HEK293 (cell line): ENCODE data around the gene INHBB.

ENCODE experiments used
- CTCF ChIA-PET: fragments of 350-600 bp; formaldehyde crosslinking; extraction: SDS; loops from one replicate; lab custom pipeline; 2021; ENCODE audit warnings: antibody characterized with exemption; lab: Yijun Ruan, JAX
- POLR2A ChIA-PET: fragments of 300-600 bp; formaldehyde crosslinking; extraction: SDS; loops from one replicate; lab custom pipeline; 2020; ENCODE audit warnings: antibody characterized with exemption, inconsistent platforms; lab: Yijun Ruan, JAX
- H3K27ac ChIP-seq: fragments of 200-500 bp; sonication (Bioruptor generic); 2 replicates; pipeline ENCODE4 v1.5.1; 2014; ENCODE audit warnings: low read depth, low read length, control low read depth, inconsistent platforms; ENCODE audit errors: extremely low read depth
- H3K36me3 ChIP-seq, 2 experiments: fragments of 200-500 bp in 1 of 2; sonication (Bioruptor generic) in 1 of 2; 1 replicate in 1 of 2; 2 replicates in 1 of 2; pipeline ENCODE4 v1.5.1; 2014 to 2017; ENCODE audit warnings: inconsistent platforms in 2 of 2, low read length in 2 of 2; ENCODE audit not compliant: control insufficient read depth in 2 of 2, insufficient read depth in 1 of 2
- H3K4me1 ChIP-seq: fragments of 200-500 bp; sonication (Bioruptor generic); 2 replicates; pipeline ENCODE4 v1.5.1; 2014; ENCODE audit warnings: mild to moderate bottlenecking, low read length, inconsistent platforms; ENCODE audit not compliant: control insufficient read depth, insufficient read depth
- H3K4me3 ChIP-seq: 2 replicates; pipeline ENCODE4 v1.5.1; 2011; ENCODE audit warnings: low read depth, mild to moderate bottlenecking, control low read depth, low read length, moderate library complexity
- H3K9me3 ChIP-seq: fragments of 200-500 bp; sonication (Bioruptor generic); 2 replicates; pipeline ENCODE4 v1.5.1; 2014; ENCODE audit warnings: low read depth, low read length, inconsistent platforms; ENCODE audit not compliant: control insufficient read depth, insufficient read depth
- GFI1B ChIP-seq: fragments of 450-650 bp; formaldehyde crosslinking; IDR thresholded peaks from 2 replicates; pipeline ENCODE4 v1.5.1; 2016; ENCODE audit warnings: missing biosample characterization, missing genetic modification characterization
- GLI2 ChIP-seq: fragments of 450-650 bp; formaldehyde crosslinking; IDR thresholded peaks from 2 replicates; pipeline ENCODE4; 2017; ENCODE audit warnings: missing biosample characterization, missing genetic modification characterization, low read depth, borderline replicate concordance
- MZF1 ChIP-seq: fragments of 450-650 bp; formaldehyde crosslinking; IDR thresholded peaks from 2 replicates; pipeline ENCODE4 v1.5.1; 2017; ENCODE audit warnings: missing biosample characterization, missing genetic modification characterization, borderline replicate concordance
- ZFHX2 ChIP-seq: fragments of 450-650 bp; formaldehyde crosslinking; conservative IDR thresholded peaks from 2 replicates; pipeline ENCODE4 v1.5.1; 2016; ENCODE audit warnings: missing biosample characterization, missing genetic modification characterization
- ZFP41 ChIP-seq: fragments of 450-650 bp; formaldehyde crosslinking; IDR thresholded peaks from 2 replicates; pipeline ENCODE4 v1.5.1; 2016; ENCODE audit warnings: missing biosample characterization, missing genetic modification characterization, borderline replicate concordance
- ZFP69B ChIP-seq: fragments of 450-650 bp; formaldehyde crosslinking; IDR thresholded peaks from 2 replicates; pipeline ENCODE4 v1.5.1; 2016; ENCODE audit warnings: missing biosample characterization, missing genetic modification characterization
- ZIC2 ChIP-seq: fragments of 450-650 bp; formaldehyde crosslinking; IDR thresholded peaks from 2 replicates; pipeline ENCODE4 v1.5.1; 2016; ENCODE audit warnings: missing biosample characterization, missing genetic modification characterization
- ZNF140 ChIP-seq: fragments of 450-650 bp; formaldehyde crosslinking; IDR thresholded peaks from 2 replicates; pipeline ENCODE4 v1.5.1; 2016; ENCODE audit warnings: missing biosample characterization, missing genetic modification characterization
- ZNF202 ChIP-seq: fragments of 450-650 bp; formaldehyde crosslinking; IDR thresholded peaks from 2 replicates; pipeline ENCODE4 v1.5.1; 2016; ENCODE audit warnings: missing biosample characterization, missing genetic modification characterization, borderline replicate concordance
- ZNF341 ChIP-seq: fragments of 450-650 bp; formaldehyde crosslinking; IDR thresholded peaks from 2 replicates; pipeline ENCODE4; 2016; ENCODE audit warnings: low read depth, missing biosample characterization, missing genetic modification characterization
- ZNF366 ChIP-seq: fragments of 450-650 bp; formaldehyde crosslinking; conservative IDR thresholded peaks from 2 replicates; pipeline ENCODE4 v1.5.1; 2016; ENCODE audit warnings: missing biosample characterization, missing genetic modification characterization
- ZNF473 ChIP-seq: fragments of 450-650 bp; formaldehyde crosslinking; IDR thresholded peaks from 2 replicates; pipeline ENCODE4 v1.5.1; 2017; ENCODE audit warnings: missing biosample characterization, missing genetic modification characterization
- ZNF596 ChIP-seq: fragments of 450-650 bp; IDR thresholded peaks from 2 replicates; pipeline ENCODE4 v1.5.0; 2018; ENCODE audit warnings: missing biosample characterization, mild to moderate bottlenecking, missing genetic modification characterization, moderate library complexity
- ZNF629 ChIP-seq: fragments of 450-650 bp; formaldehyde crosslinking; IDR thresholded peaks from 2 replicates; pipeline ENCODE4 v1.5.1; 2017; ENCODE audit warnings: missing biosample characterization, missing genetic modification characterization
- ZNF777 ChIP-seq: fragments of 450-650 bp; formaldehyde crosslinking; IDR thresholded peaks from 2 replicates; pipeline ENCODE4 v1.5.1; 2017; ENCODE audit warnings: missing biosample characterization, missing genetic modification characterization, borderline replicate concordance
- TF ChIP-seq, protein P1 (sequence below): fragments of 450-650 bp; formaldehyde crosslinking; conservative IDR thresholded peaks from 2 replicates; pipeline ENCODE4 v1.5.1; 2016; ENCODE audit warnings: low read depth, missing biosample characterization, missing genetic modification characterization
- TF ChIP-seq, protein P2 (sequence below): fragments of 450-650 bp; formaldehyde crosslinking; IDR thresholded peaks from 2 replicates; pipeline ENCODE4 v1.5.1; 2017; ENCODE audit warnings: missing biosample characterization, mild to moderate bottlenecking, missing genetic modification characterization, moderate library complexity
- TF ChIP-seq, protein P3 (sequence below): fragments of 450-650 bp; formaldehyde crosslinking; IDR thresholded peaks from 2 replicates; pipeline ENCODE4 v1.5.1; 2016; ENCODE audit warnings: missing biosample characterization, missing genetic modification characterization
- TF ChIP-seq, protein P4 (sequence below): fragments of 450-650 bp; formaldehyde crosslinking; IDR thresholded peaks from 2 replicates; pipeline ENCODE4 v1.5.1; 2016; ENCODE audit warnings: missing biosample characterization, missing genetic modification characterization

Gene INHBB

DNA sequence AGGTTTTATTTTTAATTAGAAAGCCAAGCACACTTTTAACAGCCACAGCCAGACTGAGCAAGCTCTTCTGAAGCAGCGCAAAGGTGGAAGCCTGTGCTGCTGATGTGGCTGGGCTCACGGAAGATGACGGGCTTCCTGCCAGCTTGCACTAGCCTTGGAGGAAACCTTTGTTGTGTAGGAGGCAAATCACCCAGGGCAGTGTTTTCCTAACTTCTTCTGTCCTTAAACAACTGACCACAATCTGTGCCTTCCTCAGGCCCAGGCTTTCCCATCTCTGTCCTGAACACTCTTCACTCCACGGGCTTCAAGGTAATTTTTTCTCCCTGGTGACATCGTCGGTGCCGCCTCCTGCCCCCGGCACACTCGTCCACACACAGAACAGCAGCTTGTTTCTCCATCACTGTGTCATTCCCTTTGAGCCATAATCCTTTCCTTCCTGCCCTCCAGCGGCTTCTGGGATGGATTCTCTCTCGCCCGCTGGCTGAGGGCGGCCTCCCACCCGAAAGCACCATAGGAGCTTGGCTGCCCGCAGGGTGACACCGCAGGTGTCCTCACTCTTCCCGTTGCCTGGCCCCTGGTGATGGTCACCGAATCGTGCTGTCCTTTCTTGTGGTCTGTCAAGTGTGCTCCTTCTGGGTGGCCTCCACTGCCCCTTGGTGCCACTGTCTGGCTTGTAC is 31.1 kb upstream of the INHBB start:
- ChIA-PET POLR2A (interaction anchor here (1.2 kb wide), 1 partner anchor 302 kb away, joined by 3 read pairs; the partner anchor contains the start of gene EPB41L5), CTCF (interaction anchor here (0.6 to 4.9 kb wide), 12 partner anchors 9 to 765 kb away, joined by 3 to 74 read pairs (median 6); no protein-coding TSS in a partner anchor)
- H3K4me3 ChIP-seq = no peak overlapping the region
- no peaks in the 10 kb centered on the region for H3K36me3 ChIP-seq
- TF ChIP-seq, protein P1, sequence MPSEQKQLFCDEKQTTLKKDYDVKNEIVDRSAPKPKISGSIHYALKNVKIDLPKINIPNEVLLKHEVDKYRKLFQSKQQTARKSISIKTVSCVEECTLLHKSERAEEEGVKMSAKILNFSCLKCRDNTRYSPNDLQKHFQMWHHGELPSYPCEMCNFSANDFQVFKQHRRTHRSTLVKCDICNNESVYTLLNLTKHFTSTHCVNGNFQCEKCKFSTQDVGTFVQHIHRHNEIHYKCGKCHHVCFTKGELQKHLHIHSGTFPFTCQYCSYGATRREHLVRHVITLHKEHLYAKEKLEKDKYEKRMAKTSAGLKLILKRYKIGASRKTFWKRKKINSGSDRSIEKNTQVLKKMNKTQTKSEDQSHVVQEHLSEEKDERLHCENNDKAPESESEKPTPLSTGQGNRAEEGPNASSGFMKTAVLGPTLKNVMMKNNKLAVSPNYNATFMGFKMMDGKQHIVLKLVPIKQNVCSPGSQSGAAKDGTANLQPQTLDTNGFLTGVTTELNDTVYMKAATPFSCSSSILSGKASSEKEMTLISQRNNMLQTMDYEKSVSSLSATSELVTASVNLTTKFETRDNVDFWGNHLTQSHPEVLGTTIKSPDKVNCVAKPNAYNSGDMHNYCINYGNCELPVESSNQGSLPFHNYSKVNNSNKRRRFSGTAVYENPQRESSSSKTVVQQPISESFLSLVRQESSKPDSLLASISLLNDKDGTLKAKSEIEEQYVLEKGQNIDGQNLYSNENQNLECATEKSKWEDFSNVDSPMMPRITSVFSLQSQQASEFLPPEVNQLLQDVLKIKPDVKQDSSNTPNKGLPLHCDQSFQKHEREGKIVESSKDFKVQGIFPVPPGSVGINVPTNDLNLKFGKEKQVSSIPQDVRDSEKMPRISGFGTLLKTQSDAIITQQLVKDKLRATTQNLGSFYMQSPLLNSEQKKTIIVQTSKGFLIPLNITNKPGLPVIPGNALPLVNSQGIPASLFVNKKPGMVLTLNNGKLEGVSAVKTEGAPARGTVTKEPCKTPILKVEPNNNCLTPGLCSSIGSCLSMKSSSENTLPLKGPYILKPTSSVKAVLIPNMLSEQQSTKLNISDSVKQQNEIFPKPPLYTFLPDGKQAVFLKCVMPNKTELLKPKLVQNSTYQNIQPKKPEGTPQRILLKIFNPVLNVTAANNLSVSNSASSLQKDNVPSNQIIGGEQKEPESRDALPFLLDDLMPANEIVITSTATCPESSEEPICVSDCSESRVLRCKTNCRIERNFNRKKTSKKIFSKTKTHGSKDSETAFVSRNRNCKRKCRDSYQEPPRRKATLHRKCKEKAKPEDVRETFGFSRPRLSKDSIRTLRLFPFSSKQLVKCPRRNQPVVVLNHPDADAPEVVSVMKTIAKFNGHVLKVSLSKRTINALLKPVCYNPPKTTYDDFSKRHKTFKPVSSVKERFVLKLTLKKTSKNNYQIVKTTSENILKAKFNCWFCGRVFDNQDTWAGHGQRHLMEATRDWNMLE (tag by site-specific recombination) = no peak
- TF ChIP-seq GLI2 (tag by site-specific recombination) = no peak
- no peak for TF ChIP-seq ZNF366
- TF ChIP-seq, protein P2, sequence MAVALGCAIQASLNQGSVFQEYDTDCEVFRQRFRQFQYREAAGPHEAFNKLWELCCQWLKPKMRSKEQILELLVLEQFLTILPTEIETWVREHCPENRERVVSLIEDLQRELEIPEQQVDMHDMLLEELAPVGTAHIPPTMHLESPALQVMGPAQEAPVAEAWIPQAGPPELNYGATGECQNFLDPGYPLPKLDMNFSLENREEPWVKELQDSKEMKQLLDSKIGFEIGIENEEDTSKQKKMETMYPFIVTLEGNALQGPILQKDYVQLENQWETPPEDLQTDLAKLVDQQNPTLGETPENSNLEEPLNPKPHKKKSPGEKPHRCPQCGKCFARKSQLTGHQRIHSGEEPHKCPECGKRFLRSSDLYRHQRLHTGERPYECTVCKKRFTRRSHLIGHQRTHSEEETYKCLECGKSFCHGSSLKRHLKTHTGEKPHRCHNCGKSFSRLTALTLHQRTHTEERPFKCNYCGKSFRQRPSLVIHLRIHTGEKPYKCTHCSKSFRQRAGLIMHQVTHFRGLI = no peak
- TF ChIP-seq ZNF202 = no peak
- TF ChIP-seq ZNF777 (tag by site-specific recombination) = no peak
- TF ChIP-seq ZIC2 (tag by site-specific recombination) = 0 out of 2 replicates have a peak, but pooled peaks have one; percentile 15
- no peak overlapping the region for H3K27ac ChIP-seq
- H3K4me1 ChIP-seq = no peaks in the 10 kb centered on the region
- H3K9me3 ChIP-seq = no peaks in the 10 kb centered on the region

DNA sequence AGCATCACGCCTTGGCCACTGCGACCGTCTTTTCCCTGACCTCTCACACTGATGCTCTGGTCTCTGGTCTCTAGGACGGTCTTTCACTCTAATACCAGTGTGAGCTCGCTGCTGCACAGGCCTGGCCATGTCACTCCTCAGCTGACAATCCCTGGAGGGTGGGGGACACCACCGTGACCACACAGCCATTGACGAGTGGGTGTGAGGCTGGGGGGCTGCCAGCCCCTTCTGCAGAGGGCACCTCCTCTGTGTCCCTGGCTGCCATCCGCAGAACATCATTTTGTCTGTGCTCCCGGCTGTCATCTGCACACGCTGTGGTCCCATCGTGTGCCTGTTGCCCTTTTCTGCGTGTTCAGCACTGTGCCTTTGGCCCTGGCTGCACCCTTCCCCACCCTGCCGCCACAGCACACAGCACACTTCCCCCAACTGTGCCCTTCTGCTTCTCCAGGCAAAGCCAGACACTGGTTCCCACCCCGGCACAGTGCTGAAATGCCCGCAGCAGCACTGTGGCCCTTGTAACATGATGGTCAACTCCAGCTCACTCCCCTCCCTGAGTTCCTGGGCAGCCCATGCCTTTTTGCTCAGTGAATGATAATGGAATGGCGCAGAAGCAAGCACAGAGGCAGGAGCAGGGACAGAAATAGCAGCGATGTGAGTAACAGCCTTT is 30.4 kb upstream of the INHBB start:
- CTCF ChIA-PET = interaction anchor here (0.5 to 2.7 kb wide), 5 partner anchors 11 to 697 kb away, joined by 3 to 9 read pairs (median 3); no protein-coding TSS in a partner anchor
- H3K9me3 ChIP-seq = no peaks in the 10 kb centered on the region
- no peak overlapping the region for H3K4me3 ChIP-seq
- TF ChIP-seq ZFP69B (tag by site-specific recombination) (no peak), ZNF473 (tag by site-specific recombination) (no peak), MZF1 (tag by site-specific recombination) (no peak), ZFHX2 (tag by site-specific recombination) (no peak), ZNF341 (tag by site-specific recombination) (no peak), ZNF629 (no peak), ZFP41 (tag by site-specific recombination) (no peak), ZIC2 (tag by site-specific recombination) (no peak), GFI1B (tag by site-specific recombination) (no peak), ZNF596 (no peak), ZNF140 (no peak)
- TF ChIP-seq, protein P3, sequence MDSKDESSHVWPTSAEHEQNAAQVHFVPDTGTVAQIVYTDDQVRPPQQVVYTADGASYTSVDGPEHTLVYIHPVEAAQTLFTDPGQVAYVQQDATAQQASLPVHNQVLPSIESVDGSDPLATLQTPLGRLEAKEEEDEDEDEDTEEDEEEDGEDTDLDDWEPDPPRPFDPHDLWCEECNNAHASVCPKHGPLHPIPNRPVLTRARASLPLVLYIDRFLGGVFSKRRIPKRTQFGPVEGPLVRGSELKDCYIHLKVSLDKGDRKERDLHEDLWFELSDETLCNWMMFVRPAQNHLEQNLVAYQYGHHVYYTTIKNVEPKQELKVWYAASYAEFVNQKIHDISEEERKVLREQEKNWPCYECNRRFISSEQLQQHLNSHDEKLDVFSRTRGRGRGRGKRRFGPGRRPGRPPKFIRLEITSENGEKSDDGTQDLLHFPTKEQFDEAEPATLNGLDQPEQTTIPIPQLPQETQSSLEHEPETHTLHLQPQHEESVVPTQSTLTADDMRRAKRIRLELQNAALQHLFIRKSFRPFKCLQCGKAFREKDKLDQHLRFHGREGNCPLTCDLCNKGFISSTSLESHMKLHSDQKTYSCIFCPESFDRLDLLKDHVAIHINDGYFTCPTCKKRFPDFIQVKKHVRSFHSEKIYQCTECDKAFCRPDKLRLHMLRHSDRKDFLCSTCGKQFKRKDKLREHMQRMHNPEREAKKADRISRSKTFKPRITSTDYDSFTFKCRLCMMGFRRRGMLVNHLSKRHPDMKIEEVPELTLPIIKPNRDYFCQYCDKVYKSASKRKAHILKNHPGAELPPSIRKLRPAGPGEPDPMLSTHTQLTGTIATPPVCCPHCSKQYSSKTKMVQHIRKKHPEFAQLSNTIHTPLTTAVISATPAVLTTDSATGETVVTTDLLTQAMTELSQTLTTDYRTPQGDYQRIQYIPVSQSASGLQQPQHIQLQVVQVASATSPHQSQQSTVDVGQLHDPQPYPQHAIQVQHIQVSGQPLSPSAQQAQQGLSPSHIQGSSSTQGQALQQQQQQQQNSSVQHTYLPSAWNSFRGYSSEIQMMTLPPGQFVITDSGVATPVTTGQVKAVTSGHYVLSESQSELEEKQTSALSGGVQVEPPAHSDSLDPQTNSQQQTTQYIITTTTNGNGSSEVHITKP = no peak
- TF ChIP-seq, protein P4, sequence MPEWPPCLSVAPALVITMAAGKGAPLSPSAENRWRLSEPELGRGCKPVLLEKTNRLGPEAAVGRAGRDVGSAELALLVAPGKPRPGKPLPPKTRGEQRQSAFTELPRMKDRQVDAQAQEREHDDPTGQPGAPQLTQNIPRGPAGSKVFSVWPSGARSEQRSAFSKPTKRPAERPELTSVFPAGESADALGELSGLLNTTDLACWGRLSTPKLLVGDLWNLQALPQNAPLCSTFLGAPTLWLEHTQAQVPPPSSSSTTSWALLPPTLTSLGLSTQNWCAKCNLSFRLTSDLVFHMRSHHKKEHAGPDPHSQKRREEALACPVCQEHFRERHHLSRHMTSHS = no peak
- TF ChIP-seq, all 188 proteins: peak for 0
- Histone ChIP-seq H3K27ac (no peak overlapping the region), H3K4me1 (no peaks in the 10 kb centered on the region), H3K36me3 (no peaks in the 10 kb centered on the region)
- POLR2A ChIA-PET = no interaction called here
